Measurements from ENCODE around the gene APBB1.

Gene APBB1

DNA sequence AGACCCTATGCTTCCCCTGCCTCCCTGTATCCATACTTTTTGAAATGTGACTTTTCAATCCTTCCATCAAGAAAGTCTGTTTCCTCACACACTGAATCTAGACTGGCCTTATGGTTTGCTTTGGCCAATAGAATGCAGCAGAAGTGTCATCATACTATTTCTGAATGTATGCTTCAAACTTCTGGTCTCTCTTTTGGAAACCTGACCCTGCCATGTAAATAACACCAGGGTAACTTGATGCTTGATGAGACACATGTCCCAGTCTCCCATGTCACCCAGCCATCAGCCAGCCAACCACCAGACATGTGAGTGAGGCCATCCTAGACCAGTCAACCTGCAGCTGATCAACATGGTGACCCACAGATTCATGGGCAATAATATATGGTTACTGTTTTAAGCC is 68.9 kb downstream of the APBB1 start:
- no peak for DNase-seq

DNA sequence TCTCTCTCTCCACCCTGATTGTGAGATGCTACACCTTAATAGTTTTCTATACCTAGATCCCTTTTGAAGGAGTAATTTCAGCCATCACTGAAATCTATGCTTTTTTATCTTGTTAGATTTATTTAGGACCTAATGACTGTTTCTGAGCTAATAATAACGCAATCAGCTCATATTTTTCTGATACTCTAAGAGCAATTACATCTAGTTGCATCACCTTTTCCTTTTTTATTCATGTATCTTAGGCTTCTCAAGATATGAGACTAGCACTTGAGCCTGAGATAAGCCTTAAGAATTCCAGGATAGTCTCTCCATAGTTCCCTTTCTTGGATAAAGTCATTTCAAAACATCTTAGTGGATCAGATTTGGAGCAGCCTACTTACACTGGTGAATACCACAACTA is 73.5 kb downstream of the APBB1 start:
- no peak for DNase-seq
